ENCODE measurements around the gene COQ9. TPM values are rescaled to one million over a fixed set of nuclear protein-coding genes. Genes with fewer than 3 reads are reported as not detected.
"Not testable (repeated sequence)": the region's sequence is repeated elsewhere in the genome, so short reads cannot be mapped to it uniquely, and the experiment has no call there.

Gene COQ9
- total RNA-seq, 1 experiment from 2014 or later: 43.3 TPM

DNA sequence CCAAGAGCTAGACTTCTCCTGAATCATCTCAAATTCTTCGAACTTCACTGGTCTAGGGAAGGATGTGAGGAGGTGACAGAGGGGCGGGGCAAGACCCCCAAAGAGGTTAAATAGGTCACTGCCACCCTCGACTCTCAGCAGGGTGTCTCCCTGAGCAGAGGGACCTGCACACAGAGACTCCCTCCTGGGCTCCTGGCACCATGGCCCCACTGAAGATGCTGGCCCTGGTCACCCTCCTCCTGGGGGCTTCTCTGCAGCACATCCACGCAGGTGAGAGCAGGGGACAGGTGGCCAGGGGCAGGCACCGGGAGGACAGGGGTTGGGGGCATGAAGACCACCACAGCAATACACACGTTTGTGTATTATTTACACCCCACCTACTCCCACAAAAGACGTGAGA lies 33.5 kb upstream of the COQ9 start:
- no peak overlapping the region for H3K4me3 ChIP-seq (ENCODE audit: insufficient read depth, low read depth, low read length)
- DNase-seq: no peak
- no peaks in the 10 kb centered on the region for H3K27me3 ChIP-seq (ENCODE audit: control insufficient read depth, insufficient read depth, low read length)
- H3K36me3 ChIP-seq (replicated peaks; ENCODE audit: control insufficient read depth, insufficient read depth, low read length): no peaks in the 10 kb centered on the region

DNA sequence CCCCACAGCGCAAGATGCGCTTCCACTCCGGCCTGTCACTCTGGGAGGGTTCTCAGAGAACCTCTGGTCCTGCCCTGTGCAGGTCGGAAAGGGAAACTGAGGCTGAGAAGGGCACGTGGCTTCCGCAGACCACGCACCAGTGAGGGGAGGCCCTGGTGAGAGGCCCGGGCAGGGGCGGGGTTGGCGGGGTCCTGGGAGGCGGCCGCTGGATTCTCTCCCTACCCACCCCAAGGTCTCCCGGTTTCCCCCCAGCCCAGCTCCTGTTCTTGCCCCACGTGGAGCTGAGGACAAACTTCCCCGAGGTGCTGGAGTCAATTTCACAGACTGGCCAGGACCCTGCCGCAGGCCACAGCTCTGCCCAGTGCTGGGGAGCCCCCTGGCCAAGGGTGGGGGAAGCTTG lies 31.2 kb upstream of the COQ9 start:
- H3K4me3 ChIP-seq (ENCODE audit: insufficient read depth, low read depth, low read length): no peak overlapping the region; the same call in 1 of the 2 replicates
- no peaks in the 10 kb centered on the region for H3K36me3 ChIP-seq (replicated peaks; ENCODE audit: control insufficient read depth, insufficient read depth, low read length)
- no peak for DNase-seq
- H3K27me3 ChIP-seq (ENCODE audit: control insufficient read depth, insufficient read depth, low read length): no peaks in the 10 kb centered on the region

DNA sequence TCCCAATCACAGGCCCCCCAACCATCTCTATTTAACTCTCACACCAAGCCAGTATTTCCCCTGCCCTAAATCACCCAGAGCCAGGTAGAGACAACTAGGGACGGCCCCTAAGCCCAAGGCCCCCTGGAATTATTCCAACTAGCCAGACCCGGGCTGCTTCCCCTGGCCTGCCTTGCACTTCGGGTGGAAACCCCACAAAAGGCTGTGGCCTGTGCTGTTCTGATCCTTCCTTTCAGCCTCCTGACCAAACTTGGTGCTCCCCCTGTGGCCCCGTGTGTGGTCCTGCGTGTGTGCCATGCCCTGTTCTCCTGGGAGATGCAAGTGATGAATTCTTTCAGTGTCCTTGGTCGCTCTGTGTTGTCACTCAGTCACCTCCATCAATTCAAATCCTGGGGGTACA lies 27.8 kb upstream of the COQ9 start:
- no peaks in the 10 kb centered on the region for H3K27me3 ChIP-seq (ENCODE audit: control insufficient read depth, insufficient read depth, low read length)
- no peaks in the 10 kb centered on the region for H3K36me3 ChIP-seq (replicated peaks; ENCODE audit: control insufficient read depth, insufficient read depth, low read length)
- peak; percentile 22 for DNase-seq
- no peak overlapping the region for H3K4me3 ChIP-seq (ENCODE audit: insufficient read depth, low read depth, low read length)

DNA sequence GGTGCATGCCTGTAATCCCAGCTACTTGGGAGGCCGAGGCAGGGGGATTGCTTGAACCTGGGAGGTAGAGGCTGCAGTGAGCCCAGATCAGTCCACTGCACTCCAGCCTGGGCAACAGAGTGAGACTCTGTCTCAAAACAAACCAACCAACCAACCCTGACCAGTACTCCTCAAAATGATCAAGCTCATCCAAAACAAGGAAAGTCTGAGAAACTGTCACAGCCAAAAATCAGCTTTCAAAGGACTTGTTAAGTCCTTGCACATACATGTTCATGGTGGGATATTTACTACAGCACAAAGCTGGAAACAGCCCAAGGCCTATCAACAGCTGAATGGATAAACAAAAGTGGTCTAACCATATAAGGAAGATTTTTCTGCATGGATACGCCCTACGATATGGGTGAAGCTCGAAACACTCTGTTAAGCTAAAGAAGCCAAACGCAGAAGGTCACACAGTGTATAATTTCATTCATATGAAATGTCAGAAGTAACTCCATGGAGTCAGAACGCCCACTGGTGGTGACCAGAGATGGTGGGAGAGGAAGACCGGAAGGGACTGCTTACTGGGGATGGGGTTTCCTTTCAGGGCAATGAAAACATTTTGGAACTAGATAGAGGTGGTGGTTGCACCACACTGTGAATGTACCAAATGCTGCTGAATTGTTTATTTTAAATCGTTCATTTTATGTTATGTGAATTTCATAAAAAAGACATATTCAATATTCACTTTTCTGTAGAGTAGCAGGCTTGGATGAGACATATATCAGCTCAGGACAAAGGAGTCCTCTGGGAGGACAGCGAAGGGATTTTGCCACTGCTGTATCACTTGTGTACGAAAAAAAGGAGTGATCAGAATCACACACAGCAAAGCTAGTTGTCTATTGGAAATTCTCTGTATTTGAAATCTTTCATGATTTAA lies 25.0 kb upstream of the COQ9 start:
- H3K27me3 ChIP-seq (ENCODE audit: control insufficient read depth, insufficient read depth, low read length): no peaks in the 10 kb centered on the region
- H3K4me3 ChIP-seq (ENCODE audit: insufficient read depth, low read depth, low read length): no peak overlapping the region
- H3K36me3 ChIP-seq (replicated peaks; ENCODE audit: control insufficient read depth, insufficient read depth, low read length): no peaks in the 10 kb centered on the region
- peak; percentile 71 for DNase-seq

- Histone ChIP-seq H3K36me3 (replicated peaks; ENCODE audit: control insufficient read depth, insufficient read depth, low read length) (no peaks in the 10 kb centered on the region), H3K27me3 (ENCODE audit: control insufficient read depth, insufficient read depth, low read length) (no peaks in the 10 kb centered on the region), H3K4me3 (ENCODE audit: insufficient read depth, low read depth, low read length) (no peak overlapping the region)
- no peak for DNase-seq
Measured at GRCh38 chr16:57423152-57423551, 24.1 kb upstream of the COQ9 start.

DNA sequence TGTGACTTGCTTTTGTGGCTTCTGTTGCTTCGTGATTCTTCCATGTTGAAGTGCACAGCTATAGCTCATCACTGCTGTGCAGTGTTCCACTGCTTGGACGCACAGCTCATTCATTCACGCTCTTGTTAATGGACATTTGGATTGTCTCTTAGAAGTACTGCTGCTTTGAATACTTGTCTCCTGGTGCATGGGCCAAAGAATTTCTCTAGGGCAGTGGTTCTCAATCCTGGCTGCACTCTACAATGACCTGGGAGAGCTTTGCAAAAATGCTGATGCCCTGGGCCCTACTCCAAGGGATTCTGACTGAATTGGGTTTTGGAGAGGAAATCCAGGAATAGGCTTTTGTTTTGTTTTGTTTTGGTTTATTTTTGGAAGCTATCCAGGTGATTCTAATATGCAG lies 22.7 kb upstream of the COQ9 start:
- no peak for DNase-seq
- H3K36me3 ChIP-seq (replicated peaks; ENCODE audit: control insufficient read depth, insufficient read depth, low read length): peaks cover 3% of the 10 kb centered on the region
- no peak overlapping the region for H3K4me3 ChIP-seq (ENCODE audit: insufficient read depth, low read depth, low read length)
- H3K27me3 ChIP-seq (ENCODE audit: control insufficient read depth, insufficient read depth, low read length): no peaks in the 10 kb centered on the region

GRCh38 chr16:57426356-57426755 lies 20.9 kb upstream of the COQ9 start:
- H3K4me3 ChIP-seq (ENCODE audit: insufficient read depth, low read depth, low read length): no peak overlapping the region
- H3K27me3 ChIP-seq (ENCODE audit: control insufficient read depth, insufficient read depth, low read length): no peaks in the 10 kb centered on the region
- H3K36me3 ChIP-seq (replicated peaks; ENCODE audit: control insufficient read depth, insufficient read depth, low read length): peaks cover 15% of the 10 kb centered on the region
- no peak for DNase-seq

GRCh38 chr16:57427307-57427706 lies 20.0 kb upstream of the COQ9 start:
- no peak overlapping the region for H3K4me3 ChIP-seq (ENCODE audit: insufficient read depth, low read depth, low read length)
- no peak for DNase-seq
- peaks cover 20% of the 10 kb centered on the region for H3K36me3 ChIP-seq (replicated peaks; ENCODE audit: control insufficient read depth, insufficient read depth, low read length)
- H3K27me3 ChIP-seq (ENCODE audit: control insufficient read depth, insufficient read depth, low read length): no peaks in the 10 kb centered on the region

DNA sequence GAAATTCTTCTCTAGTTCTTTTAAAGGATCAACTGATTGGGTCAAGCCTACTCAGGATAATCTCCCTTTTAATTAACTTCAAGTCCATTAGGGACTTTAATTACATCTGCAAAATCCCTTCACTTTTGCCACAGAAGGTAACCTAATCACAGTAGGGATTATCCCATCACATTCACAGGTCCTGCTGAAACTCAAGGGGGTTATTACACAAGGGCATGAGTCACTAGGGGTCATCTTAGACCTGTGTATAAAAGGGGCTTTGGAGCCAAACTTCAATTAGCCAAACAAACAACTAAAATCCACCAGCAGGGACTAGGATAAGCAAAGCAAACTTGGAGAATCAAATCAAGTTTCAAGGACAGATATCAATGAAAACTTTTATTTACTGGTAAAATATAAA lies 19.5 kb upstream of the COQ9 start:
- Histone ChIP-seq H3K27me3 (ENCODE audit: control insufficient read depth, insufficient read depth, low read length) (no peaks in the 10 kb centered on the region), H3K36me3 (replicated peaks; ENCODE audit: control insufficient read depth, insufficient read depth, low read length) (peaks cover 23% of the 10 kb centered on the region), H3K4me3 (ENCODE audit: insufficient read depth, low read depth, low read length) (no peak overlapping the region)
- DNase-seq: no peak

- no peaks in the 10 kb centered on the region for H3K27me3 ChIP-seq (ENCODE audit: control insufficient read depth, insufficient read depth, low read length)
- H3K4me3 ChIP-seq (ENCODE audit: insufficient read depth, low read depth, low read length): no peak overlapping the region
- no peak for DNase-seq
- H3K36me3 ChIP-seq (replicated peaks; ENCODE audit: control insufficient read depth, insufficient read depth, low read length): peaks cover 33% of the 10 kb centered on the region
Measured at GRCh38 chr16:57430955-57431354, 16.3 kb upstream of the COQ9 start.

- H3K27me3 ChIP-seq (ENCODE audit: control insufficient read depth, insufficient read depth, low read length): no peaks in the 10 kb centered on the region
- no peak for DNase-seq
- no peak overlapping the region for H3K4me3 ChIP-seq (ENCODE audit: insufficient read depth, low read depth, low read length)
- peaks cover 34% of the 10 kb centered on the region for H3K36me3 ChIP-seq (replicated peaks; ENCODE audit: control insufficient read depth, insufficient read depth, low read length)
Measured at GRCh38 chr16:57432505-57432904, 14.8 kb upstream of the COQ9 start.

- Histone ChIP-seq H3K4me3 (ENCODE audit: insufficient read depth, low read depth, low read length) (no peak overlapping the region), H3K36me3 (replicated peaks; ENCODE audit: control insufficient read depth, insufficient read depth, low read length) (peaks cover 34% of the 10 kb centered on the region), H3K27me3 (ENCODE audit: control insufficient read depth, insufficient read depth, low read length) (no peaks in the 10 kb centered on the region)
- no peak for DNase-seq
Measured at GRCh38 chr16:57432989-57433388, 14.3 kb upstream of the COQ9 start.

DNA sequence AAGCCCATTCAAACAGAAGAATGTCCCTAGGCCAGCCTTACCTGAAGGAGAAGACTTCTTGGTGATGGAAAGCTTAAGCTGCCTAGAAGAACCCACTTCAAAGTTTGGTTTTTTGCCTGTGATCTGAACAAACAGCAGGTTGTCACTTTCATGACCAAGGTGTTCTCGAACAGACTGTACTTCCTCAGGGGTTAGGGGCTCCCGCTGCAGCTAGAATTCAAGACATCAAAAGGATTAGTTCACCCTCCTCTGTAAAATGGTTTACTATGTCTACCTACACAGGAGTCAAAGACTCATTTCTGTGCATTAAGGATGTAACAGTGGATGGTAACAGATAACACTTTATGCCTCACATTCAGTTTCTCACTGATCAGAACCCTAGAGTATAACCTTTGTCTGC lies 13.3 kb upstream of the COQ9 start:
- no peak overlapping the region for H3K4me3 ChIP-seq (ENCODE audit: insufficient read depth, low read depth, low read length)
- DNase-seq: no peak
- peaks cover 35% of the 10 kb centered on the region for H3K36me3 ChIP-seq (replicated peaks; ENCODE audit: control insufficient read depth, insufficient read depth, low read length)
- H3K27me3 ChIP-seq (ENCODE audit: control insufficient read depth, insufficient read depth, low read length): no peaks in the 10 kb centered on the region

DNA sequence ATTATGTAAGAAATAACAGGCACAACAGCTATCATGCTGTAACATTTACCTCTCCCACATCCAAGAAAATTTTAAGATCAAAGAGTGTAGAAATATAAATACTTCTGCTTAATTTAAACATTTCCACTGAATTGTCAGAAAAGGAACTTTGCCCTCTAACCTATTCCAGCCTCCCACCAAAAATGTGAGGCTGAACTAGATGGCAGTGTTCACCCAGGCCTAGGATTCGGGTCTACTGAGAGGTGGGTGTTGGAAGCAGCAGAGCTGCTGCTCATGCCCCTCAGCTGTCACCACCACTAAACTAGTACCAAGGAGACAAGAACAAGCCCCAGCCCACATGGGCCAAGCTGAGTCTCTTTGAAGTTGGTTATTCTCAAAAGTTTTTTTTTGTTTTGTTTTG lies 11.4 kb upstream of the COQ9 start:
- no peak for DNase-seq
- no peaks in the 10 kb centered on the region for H3K27me3 ChIP-seq (ENCODE audit: control insufficient read depth, insufficient read depth, low read length)
- no peak overlapping the region for H3K4me3 ChIP-seq (ENCODE audit: insufficient read depth, low read depth, low read length)
- peaks cover 28% of the 10 kb centered on the region for H3K36me3 ChIP-seq (replicated peaks; ENCODE audit: control insufficient read depth, insufficient read depth, low read length)

- DNase-seq; H3K27me3 ChIP-seq (ENCODE audit: control insufficient read depth, insufficient read depth, low read length); H3K4me3 ChIP-seq (ENCODE audit: insufficient read depth, low read depth, low read length); H3K36me3 ChIP-seq (replicated peaks; ENCODE audit: control insufficient read depth, insufficient read depth, low read length): not testable (repeated sequence)
Measured at GRCh38 chr16:57439947-57440346, 7.3 kb upstream of the COQ9 start.
